Measurements from ENCODE around the gene BLOC1S2. TPM values are rescaled to one million over a fixed set of nuclear protein-coding genes. Genes with fewer than 3 reads are reported as not detected.
"Not testable (repeated sequence)": the region's sequence is repeated elsewhere in the genome, so short reads cannot be mapped to it uniquely, and the experiment has no call there.

BLOC1S2 gene
- total and polyA plus RNA-seq, 2 donors (not counting 1 experiment from before 2014, with no cell fraction given) = 48.1 to 88.8 TPM

DNA sequence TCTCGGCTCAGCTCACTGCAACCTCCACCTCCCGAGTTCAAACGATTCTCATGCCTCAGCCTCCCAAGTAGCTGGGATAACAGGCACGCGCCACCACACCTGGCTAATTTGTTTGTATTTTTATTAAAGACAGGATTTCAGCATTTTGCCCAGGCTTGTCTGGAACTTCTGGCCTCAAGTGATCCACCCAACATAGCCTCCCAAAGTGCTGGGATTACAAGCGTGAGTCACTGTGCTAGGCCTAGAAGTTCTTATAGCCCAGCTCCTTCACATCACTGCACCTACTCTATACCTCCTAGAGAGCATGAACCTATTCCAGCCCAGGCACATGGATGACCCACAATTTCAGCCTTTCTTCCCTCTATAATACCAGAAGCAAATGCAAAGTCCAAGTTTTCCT, 1.3 kb upstream of the BLOC1S2 start:
- Histone ChIP-seq H3K36me3 (ENCODE audit: control insufficient read depth, insufficient read depth, low read length) (no peaks in the 10 kb centered on the region), H3K27ac (ENCODE audit: insufficient read depth, low read length) (no peak overlapping the region), H2AFZ (ENCODE audit: low read length) (no peak overlapping the region), H3K4me1 (ENCODE audit: control insufficient read depth, extremely low read depth, insufficient read depth, low read length) (no peaks in the 10 kb centered on the region), H3K9ac (ENCODE audit: insufficient read depth, low read length) (no peak overlapping the region), H3K9me3 (ENCODE audit: control insufficient read depth, insufficient read depth, low read depth, low read length) (no peaks in the 10 kb centered on the region), H3K27me3 (ENCODE audit: control insufficient read depth, insufficient read depth, low read length) (peaks cover under 1% of the 10 kb centered on the region), H3K4me2 (ENCODE audit: extremely low read depth, insufficient read depth, low read length) (no peak overlapping the region), H4K20me1 (ENCODE audit: control insufficient read depth, extremely low read depth, insufficient read depth, low read length) (no peaks in the 10 kb centered on the region), H3K4me3 (replicated peaks in 1 of 4; ENCODE audit: control extremely low read depth in 1 of 4, insufficient read depth in 1 of 4, low read depth in 3 of 4, low read length in 4 of 4) (no peak overlapping the region), H3K79me2 (ENCODE audit: control insufficient read depth, insufficient read depth, low read length) (peaks cover 31% of the 10 kb centered on the region)
- no peak for TF ChIP-seq EZH2 (IDR thresholded peaks at IDR 0.05; ENCODE audit: low read length, missing control alignments)
- TF ChIP-seq, protein P1, sequence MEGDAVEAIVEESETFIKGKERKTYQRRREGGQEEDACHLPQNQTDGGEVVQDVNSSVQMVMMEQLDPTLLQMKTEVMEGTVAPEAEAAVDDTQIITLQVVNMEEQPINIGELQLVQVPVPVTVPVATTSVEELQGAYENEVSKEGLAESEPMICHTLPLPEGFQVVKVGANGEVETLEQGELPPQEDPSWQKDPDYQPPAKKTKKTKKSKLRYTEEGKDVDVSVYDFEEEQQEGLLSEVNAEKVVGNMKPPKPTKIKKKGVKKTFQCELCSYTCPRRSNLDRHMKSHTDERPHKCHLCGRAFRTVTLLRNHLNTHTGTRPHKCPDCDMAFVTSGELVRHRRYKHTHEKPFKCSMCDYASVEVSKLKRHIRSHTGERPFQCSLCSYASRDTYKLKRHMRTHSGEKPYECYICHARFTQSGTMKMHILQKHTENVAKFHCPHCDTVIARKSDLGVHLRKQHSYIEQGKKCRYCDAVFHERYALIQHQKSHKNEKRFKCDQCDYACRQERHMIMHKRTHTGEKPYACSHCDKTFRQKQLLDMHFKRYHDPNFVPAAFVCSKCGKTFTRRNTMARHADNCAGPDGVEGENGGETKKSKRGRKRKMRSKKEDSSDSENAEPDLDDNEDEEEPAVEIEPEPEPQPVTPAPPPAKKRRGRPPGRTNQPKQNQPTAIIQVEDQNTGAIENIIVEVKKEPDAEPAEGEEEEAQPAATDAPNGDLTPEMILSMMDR (conservative IDR thresholded peaks at IDR 0.05 in 1 of 2, IDR thresholded peaks at IDR 0.05 in 1 of 2; ENCODE audit: low read depth in 1 of 2, low read length in 2 of 2) = no peak
- DNase-seq (ENCODE audit: low read depth in 2 of 2) = no peak

- peak in 1 of 2 donors; percentile 8 for DNase-seq (ENCODE audit: low read depth in 2 of 2)
- peak overlapping the region; percentile 83 to 100 (median 93) for H3K4me3 ChIP-seq (replicated peaks in 1 of 4; ENCODE audit: control extremely low read depth in 1 of 4, insufficient read depth in 1 of 4, low read depth in 3 of 4, low read length in 4 of 4)
- H3K4me2 ChIP-seq (ENCODE audit: extremely low read depth, insufficient read depth, low read length) = peak overlapping the region; percentile 99
- not testable (repeated sequence) for H2AFZ ChIP-seq (ENCODE audit: low read length); H3K36me3 ChIP-seq (ENCODE audit: control insufficient read depth, insufficient read depth, low read length); H3K9me3 ChIP-seq (ENCODE audit: control insufficient read depth, insufficient read depth, low read depth, low read length); H3K4me1 ChIP-seq (ENCODE audit: control insufficient read depth, extremely low read depth, insufficient read depth, low read length); H4K20me1 ChIP-seq (ENCODE audit: control insufficient read depth, extremely low read depth, insufficient read depth, low read length); H3K27me3 ChIP-seq (ENCODE audit: control insufficient read depth, insufficient read depth, low read length)
- peak overlapping the region; percentile 94 for H3K27ac ChIP-seq (ENCODE audit: insufficient read depth, low read length)
- H3K79me2 ChIP-seq (ENCODE audit: control insufficient read depth, insufficient read depth, low read length) = peaks cover 45% of the 10 kb centered on the region
- peak overlapping the region; percentile 87 for H3K9ac ChIP-seq (ENCODE audit: insufficient read depth, low read length)
These were observed 1.2 kb downstream of the BLOC1S2 start for GRCh38 chr10:100285326-100285725.

DNA sequence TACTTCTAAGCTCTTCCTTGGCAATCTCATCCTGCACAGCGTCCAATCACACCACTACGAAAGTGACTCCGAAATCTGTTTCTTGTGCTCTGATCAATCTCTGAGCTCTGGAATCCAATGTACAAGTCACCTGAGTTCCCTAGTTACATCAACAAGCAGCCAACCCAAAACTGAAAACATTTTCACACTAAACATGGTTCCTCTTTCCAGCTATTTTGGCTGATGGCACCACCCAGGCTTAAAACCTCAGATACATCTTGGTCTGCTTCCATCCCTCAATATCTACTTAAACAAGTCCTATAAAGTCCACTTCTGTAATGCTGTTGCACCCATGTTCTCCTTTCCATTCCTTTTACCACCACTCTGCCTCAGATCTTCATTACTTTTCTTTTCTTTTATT, 3.6 kb downstream of the BLOC1S2 start:
- Histone ChIP-seq H3K27me3 (ENCODE audit: control insufficient read depth, insufficient read depth, low read length) (no peaks in the 10 kb centered on the region), H3K27ac (ENCODE audit: insufficient read depth, low read length) (no peak overlapping the region), H3K9ac (ENCODE audit: insufficient read depth, low read length) (no peak overlapping the region), H3K4me2 (ENCODE audit: extremely low read depth, insufficient read depth, low read length) (no peak overlapping the region), H2AFZ (ENCODE audit: low read length) (no peak overlapping the region), H4K20me1 (ENCODE audit: control insufficient read depth, extremely low read depth, insufficient read depth, low read length) (no peaks in the 10 kb centered on the region), H3K79me2 (ENCODE audit: control insufficient read depth, insufficient read depth, low read length) (peaks cover 45% of the 10 kb centered on the region), H3K9me3 (ENCODE audit: control insufficient read depth, insufficient read depth, low read depth, low read length) (no peaks in the 10 kb centered on the region), H3K36me3 (ENCODE audit: control insufficient read depth, insufficient read depth, low read length) (peaks cover 9% of the 10 kb centered on the region), H3K4me1 (ENCODE audit: control insufficient read depth, extremely low read depth, insufficient read depth, low read length) (no peaks in the 10 kb centered on the region), H3K4me3 (replicated peaks in 1 of 4; ENCODE audit: control extremely low read depth in 1 of 4, insufficient read depth in 1 of 4, low read depth in 3 of 4, low read length in 4 of 4) (no peak overlapping the region)
- DNase-seq (ENCODE audit: low read depth in 2 of 2) = no peak
- TF ChIP-seq, protein P1 (conservative IDR thresholded peaks at IDR 0.05 in 1 of 2, IDR thresholded peaks at IDR 0.05 in 1 of 2; ENCODE audit: low read depth in 1 of 2, low read length in 2 of 2) = no peak
- no peak for TF ChIP-seq EZH2 (IDR thresholded peaks at IDR 0.05; ENCODE audit: low read length, missing control alignments)

GRCh38 chr10:100276971-100277370, 9.5 kb downstream of the BLOC1S2 start:
- H3K9ac ChIP-seq (ENCODE audit: insufficient read depth, low read length); H2AFZ ChIP-seq (ENCODE audit: low read length); H4K20me1 ChIP-seq (ENCODE audit: control insufficient read depth, extremely low read depth, insufficient read depth, low read length): not testable (repeated sequence)

More at GRCh38 chr10:100276971-100277370, 9.5 kb downstream of the BLOC1S2 start:
- not testable (repeated sequence) for H3K27me3 ChIP-seq (ENCODE audit: control insufficient read depth, insufficient read depth, low read length); H3K27ac ChIP-seq (ENCODE audit: insufficient read depth, low read length); H3K4me1 ChIP-seq (ENCODE audit: control insufficient read depth, extremely low read depth, insufficient read depth, low read length); H3K4me2 ChIP-seq (ENCODE audit: extremely low read depth, insufficient read depth, low read length); DNase-seq (ENCODE audit: low read depth in 2 of 2); H3K79me2 ChIP-seq (ENCODE audit: control insufficient read depth, insufficient read depth, low read length); H3K9me3 ChIP-seq (ENCODE audit: control insufficient read depth, insufficient read depth, low read depth, low read length); H3K4me3 ChIP-seq (replicated peaks in 1 of 4; ENCODE audit: control extremely low read depth in 1 of 4, insufficient read depth in 1 of 4, low read depth in 3 of 4, low read length in 4 of 4)
- peaks cover 11% of the 10 kb centered on the region for H3K36me3 ChIP-seq (ENCODE audit: control insufficient read depth, insufficient read depth, low read length)

All from fibroblast of lung (primary cell).